GM18508 (cell line): Measurements from ENCODE around the gene OR11L1.

Source experiments
- ATAC-seq: cut with Tn5 transposase; IDR thresholded peaks from one replicate; pipeline ENCODE4 v1.9.1; 2021; ENCODE audit warnings: moderate number of reproducible peaks; ENCODE audit not compliant: insufficient read depth, unreplicated experiment

Gene OR11L1

DNA sequence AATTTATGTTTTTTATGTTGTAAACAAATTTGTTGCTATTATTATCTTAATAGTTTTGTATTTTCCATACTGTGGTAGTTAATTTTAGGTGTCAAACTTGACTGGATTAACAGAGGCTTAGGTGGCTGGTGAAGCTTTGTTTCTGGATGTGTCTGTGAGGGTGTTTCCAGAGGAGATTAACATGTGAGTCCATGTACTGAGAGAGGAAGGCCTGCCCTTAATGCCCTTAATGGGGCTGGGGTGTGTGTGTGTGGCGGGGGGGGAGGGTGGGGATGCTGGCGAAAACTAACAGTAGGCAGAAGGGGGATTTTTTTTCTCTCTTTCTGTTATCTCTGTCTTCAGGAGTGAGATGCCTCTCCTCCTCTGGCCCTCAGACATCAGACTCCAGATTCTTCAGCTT, 19.6 kb downstream of the OR11L1 start:
- no peak for ATAC-seq

DNA sequence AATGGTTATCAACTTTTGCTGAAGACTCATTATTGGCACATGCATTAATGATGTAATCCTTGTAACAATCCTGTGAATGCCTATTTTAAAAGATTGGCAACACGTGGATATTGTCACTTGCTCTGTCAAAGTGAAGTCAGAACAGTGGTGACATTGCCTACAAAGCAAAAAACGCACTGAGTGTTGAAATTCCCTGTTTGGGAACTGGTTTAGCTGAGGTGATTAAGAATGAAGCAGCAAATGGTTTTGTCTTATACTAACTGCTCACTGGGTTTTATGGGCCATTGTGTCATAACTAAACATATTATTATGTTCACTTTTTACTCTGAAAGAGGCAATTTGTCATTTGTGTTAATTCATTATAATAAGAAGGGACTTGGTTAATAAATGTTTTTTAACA, 29.1 kb downstream of the OR11L1 start:
- ATAC-seq: no peak

- no peak for ATAC-seq
These were observed 44.2 kb downstream of the OR11L1 start for GRCh38 chr1:247797518-247797917.
